Stimulated activated naive CD4-positive, alpha-beta T cell (primary cell): ENCODE measurements around the gene SH3RF2.
"Not testable (repeated sequence)": the region's sequence is repeated elsewhere in the genome, so short reads cannot be mapped to it uniquely, and the experiment has no call there.

ENCODE experiments used
- DNase-seq, 6 experiments: peaks; one replicate each; lab custom pipeline; 2025; lab: John Stamatoyannopoulos, UW

SH3RF2 gene

GRCh38 chr5:145936401-145937131 lies at the start of gene SH3RF2:
TSS of gene SH3RF2 (plus strand) at chr5:145936578. CDS start at chr5:145937929, 1,351 bp downstream.
- DNase-seq = no peak

DNA sequence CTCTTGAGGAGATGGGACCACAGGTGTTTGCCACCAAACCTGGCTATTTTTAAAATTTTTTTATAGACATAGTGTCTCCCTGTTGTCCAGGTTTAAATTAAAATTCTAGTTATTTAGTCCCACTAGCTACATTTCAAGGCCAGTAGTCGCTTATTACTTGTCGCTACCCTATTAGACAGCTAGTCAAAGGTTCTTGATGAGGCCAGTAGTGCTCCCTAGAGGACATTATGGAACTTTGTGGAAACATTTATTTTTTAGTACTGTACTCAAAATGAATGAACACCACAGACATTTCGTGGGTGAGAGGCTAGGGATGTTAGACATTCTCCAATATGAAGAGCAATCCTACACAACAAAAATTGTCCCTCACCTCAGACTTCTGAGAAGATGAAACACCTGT lies 49.2 kb upstream of the SH3RF2 start:
- DNase-seq = no peak

- no peak for DNase-seq
Measured at GRCh38 chr5:145887976-145888574, 48.3 kb upstream of the SH3RF2 start.

DNA sequence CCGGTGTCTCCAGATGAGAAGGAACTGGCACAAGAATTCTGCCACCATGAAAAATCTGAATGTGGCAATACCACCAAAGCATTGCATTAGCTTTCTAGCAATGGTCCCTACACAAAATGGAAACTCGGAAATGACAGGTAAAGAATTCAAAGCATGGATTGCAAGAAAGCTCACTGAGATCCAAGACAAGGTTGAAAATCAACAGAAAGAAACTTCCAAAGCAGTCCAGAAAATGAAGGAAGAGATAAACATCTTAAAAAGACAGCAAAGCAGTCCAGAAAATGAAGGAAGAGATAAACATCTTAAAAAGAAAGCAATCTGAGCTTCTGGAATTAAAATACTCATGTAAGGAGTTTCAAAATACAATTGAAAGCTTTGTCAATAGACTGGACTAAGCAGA lies 46.8 kb upstream of the SH3RF2 start:
- DNase-seq = no peak

DNA sequence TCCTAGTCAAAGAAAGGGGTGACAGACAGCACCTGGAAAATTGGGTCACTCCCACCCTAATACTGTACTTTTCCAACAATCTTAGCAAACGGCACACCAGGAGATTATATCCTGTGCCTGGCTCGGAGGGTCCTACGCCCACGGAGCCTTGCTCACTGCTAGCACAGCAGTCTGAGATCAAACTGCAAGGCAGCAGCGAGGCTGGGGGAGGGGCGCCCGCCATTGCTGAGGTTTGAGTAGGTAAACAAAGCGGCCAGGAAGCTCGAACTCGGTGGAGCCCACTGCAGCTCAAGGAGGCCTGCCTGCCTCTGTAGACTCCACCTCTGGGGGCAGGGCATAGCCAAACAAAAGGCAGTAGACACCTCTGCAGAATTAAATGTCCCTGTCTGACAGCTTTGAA lies 45.0 kb upstream of the SH3RF2 start:
- not testable (repeated sequence) for DNase-seq

GRCh38 chr5:145898171-145898570 lies 38.2 kb upstream of the SH3RF2 start:
- DNase-seq = no peak

DNA sequence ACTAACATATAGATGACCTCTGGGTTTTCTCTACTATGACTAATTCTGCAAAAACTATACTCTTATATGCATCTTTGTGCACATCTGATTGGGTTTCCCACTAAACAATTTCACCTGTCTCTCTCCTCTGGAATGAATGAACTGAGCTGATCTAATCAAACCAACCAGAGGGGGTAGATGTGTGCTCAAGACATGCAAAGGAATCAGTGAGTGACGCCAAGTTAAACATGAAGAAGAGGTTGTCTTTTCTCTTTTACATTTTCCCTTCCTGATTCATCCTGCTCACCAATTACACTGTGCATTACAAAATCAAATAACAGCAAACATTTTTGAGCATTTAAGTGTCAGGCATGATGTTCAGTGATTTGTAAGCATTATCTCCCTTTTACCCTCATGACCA lies 34.0 kb upstream of the SH3RF2 start:
- DNase-seq = no peak

GRCh38 chr5:145903113-145903512 lies 33.3 kb upstream of the SH3RF2 start:
- DNase-seq = no peak

DNA sequence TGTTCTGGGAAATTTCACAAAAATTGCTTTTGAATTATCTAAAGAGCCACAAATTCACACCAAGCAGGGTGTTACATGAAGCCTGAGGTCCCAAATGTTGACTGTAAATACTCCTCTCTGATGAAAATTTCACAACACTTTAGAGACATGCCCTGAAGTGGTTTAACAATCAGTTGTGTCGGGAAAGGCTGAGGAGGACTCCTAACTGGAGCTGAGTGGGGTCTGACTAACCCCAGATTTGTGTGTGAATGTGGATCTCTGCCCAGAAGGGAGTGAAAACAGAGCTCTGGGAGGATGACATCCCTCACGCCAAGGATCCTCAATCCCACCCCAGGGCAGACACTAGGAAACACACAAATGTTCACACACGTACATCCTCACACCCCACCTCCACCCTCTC lies 32.5 kb upstream of the SH3RF2 start:
- no peak for DNase-seq

GRCh38 chr5:145904743-145905142 lies 31.6 kb upstream of the SH3RF2 start:
- no peak for DNase-seq

DNA sequence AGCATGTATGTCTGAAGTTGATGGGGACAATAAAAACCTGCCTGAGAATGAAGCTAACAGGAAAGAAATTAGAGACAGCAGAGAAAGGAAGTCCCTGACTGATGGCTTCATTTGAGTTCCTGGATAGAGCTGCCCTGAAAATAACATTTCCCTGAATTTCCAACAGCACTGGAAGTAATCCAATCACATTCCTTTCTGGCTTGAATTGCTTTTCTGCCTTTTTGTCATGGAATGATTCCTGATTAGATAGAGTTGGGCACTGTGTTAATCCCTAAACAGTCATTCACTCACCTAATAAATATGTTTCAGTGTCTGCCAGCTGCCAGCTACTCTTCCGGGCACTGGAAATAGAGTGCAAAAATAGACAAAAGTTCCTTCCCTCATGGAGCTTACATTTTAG lies 30.0 kb upstream of the SH3RF2 start:
- DNase-seq = no peak

DNA sequence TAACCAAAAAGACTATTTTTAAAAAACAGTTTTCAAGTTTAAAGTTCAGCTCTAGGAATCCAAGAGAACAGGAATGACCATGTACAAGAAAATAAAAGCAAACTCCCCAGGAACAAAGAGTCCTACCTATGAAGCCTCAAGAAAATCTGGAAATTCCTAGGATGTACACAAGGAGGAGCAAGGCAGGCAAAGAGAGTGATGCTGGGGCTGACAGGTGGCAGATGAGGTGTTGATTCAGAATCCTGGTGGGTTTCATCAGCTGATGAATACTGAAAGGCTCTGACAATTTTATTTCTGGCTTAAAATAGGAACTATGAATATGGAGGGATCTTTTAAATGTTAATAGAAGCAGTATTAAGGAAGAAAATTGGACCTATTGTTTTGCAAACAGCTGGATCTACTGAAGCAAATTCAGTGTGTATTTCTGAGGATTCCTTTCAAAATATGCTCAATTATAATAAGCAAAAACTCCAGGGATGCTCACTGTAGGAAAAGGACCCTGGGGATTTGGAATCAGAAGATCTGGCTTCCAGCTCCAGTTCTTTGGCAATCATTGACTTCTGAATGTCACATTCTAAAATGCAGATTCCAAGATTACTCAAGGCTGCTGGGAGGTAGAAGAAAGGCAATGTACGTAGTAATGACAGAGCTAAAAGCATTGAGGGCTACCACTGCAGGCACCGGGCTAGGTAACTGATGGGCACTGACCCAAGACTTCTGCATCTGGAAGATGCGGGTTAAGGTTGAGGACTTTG lies 28.0 kb upstream of the SH3RF2 start:
- DNase-seq = no peak

DNA sequence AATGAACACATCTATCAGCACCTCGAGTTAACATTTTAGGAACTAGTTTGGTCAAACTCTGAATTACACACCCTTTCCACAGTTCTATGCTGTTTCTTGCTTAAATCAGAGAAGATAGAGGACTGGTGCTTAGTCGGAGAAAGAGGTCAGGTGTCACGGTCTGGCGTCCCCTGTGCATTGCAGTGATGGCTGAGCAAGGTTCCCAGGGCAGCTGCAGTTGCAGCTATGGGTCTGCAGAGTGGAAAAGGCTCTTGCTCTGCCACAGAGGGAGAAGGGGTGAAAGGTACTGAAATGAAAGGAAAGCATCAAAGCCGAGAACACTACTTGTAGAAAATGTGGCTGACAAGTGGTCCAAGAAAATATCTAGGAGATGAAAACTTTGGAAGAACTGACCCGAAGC lies 25.2 kb upstream of the SH3RF2 start:
- DNase-seq = no peak

GRCh38 chr5:145912019-145912418 lies 24.4 kb upstream of the SH3RF2 start:
- DNase-seq = no peak

- no peak for DNase-seq
Measured at GRCh38 chr5:145912594-145912993, 23.8 kb upstream of the SH3RF2 start.

GRCh38 chr5:145913701-145914100 lies 22.7 kb upstream of the SH3RF2 start:
- no peak for DNase-seq

DNA sequence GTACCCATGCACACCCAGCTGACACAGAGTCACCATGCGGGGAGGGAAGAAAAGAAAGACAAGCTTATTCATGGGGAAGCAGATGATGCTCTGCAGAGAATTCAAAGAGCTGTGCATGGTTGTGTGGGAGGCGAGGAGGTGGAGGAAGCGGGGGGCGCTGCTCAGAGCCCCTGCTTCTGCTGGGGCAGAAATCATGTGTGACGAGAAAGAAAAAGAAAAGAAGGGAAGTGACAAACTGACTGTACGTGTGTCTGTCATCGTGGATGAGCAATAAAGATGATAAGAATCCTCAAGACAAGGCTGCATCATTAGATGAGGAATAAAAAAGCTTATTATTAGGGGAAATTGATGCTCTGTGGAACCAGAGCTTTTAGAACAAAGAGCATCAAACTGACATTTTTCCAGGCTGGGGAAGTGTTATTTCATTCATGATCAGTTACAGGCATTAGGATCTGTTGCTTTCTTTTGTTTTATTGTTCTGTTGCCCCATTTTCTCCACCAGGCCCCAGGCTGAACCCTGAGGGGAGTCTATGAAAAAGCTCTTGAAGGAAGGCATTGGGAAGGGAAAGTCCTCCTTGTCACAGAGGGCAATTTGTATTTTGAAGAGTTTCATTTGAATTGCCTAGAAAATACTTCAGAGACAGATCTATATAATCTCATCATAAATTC lies 20.3 kb upstream of the SH3RF2 start:
- DNase-seq = no peak

- DNase-seq = no peak
Measured at GRCh38 chr5:145917288-145917687, 19.1 kb upstream of the SH3RF2 start.

GRCh38 chr5:145918397-145918796 lies 18.0 kb upstream of the SH3RF2 start:
- DNase-seq = no peak

DNA sequence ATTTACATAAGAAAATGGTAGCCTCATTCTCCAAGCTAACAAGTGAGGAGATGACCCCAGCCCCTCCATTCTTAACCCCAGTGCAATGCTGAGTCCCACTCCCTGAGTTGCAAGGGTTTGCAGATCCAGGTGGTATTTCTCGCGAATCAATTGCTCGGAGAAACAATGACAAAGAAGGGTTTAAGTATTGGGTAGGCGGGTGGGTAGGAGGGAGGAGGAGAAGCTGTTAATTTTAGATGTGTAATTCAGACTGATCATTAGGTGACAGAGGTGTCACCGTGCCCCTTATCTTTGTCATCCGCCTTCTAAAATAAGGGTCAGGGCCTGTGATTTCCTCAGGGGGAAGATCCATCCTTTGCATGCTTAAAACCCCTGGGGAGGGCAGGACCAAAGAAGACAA lies 17.0 kb upstream of the SH3RF2 start:
- DNase-seq = no peak

DNA sequence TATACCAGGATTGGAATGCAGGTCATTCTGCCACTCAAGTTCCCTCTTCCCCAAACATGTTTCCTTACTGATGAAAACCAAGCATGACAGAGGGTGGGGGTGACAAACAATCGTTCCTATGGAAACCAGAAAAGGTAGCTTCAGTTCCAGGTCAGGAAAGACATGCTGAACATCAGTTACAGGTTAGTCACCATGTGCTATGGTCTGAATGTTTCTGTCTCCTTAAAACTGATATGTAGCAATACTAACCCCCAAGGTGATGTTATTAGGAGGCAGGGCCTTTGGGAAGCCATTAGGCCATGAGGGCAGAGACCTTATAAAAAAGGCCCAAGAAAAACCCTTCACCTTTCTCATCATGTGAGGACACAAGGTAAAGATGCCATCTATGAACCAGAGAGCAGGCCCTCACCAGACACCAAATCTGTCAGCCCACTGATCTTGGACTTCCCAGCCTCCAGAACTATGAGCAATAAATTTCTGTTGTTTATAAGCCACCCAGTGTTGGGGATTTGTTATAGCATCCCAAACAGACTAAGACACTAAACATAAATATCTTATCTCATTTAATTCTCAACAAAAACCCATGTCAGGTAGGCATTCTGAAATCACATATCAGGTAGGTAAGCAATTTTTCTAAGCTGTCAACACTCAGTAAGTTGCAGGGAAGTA lies 15.7 kb upstream of the SH3RF2 start:
- no peak for DNase-seq

DNA sequence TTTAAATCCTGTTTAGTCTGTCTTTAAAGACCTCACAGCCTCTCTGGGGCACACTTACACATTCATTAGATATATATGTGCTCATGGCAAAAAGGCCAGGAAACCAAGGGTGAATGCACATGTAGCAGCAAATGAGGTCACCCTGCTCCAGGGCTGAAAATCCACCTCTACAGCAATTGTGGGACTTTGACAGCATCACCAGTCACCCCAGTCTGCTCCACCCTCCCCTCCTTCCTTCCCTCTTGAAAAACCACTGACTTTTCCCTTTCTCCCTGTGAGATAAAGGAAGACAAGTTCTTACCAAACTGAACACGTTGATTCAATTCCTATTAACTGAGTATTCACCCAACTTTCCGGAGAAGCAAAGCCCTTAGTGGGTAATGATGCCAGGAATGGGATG lies 15.2 kb upstream of the SH3RF2 start:
- no peak for DNase-seq
